Esophagus squamous epithelium (tissue), 5 donors: ENCODE measurements around the gene HBP1. TPM values are rescaled to one million over a fixed set of nuclear protein-coding genes. Genes with fewer than 3 reads are reported as not detected.

Experiments used
- DNase-seq: peaks from one replicate; lab custom pipeline; 2025; lab: John Stamatoyannopoulos, UW
- H3K27ac ChIP-seq, 4 donors: fragments of 200-600 bp; sonication (generic); one replicate each; pipeline ENCODE4 v1.5.1; 2016 to 2019; ENCODE audit warnings: mild to moderate bottlenecking in 1 of 4
- H3K27me3 ChIP-seq, 4 donors: fragments of 200-600 bp; sonication (generic); 1 replicate in 3 of 4; 2 replicates in 1 of 4; pipeline versions ENCODE4 v1.5.1 to v1.6.0; 2017 to 2021; ENCODE audit warnings: antibody characterized with exemption in 1 of 4
- H3K36me3 ChIP-seq, 3 donors: fragments of 200-600 bp; sonication (generic); one replicate each; pipeline ENCODE4 v1.5.1; 2016 to 2019
- H3K4me1 ChIP-seq, 3 donors: fragments of 200-600 bp; sonication (generic); one replicate each; pipeline ENCODE4 v1.5.1; 2017 to 2019
- H3K4me3 ChIP-seq, 4 donors: fragments of 200-600 bp; sonication (generic); 1 replicate in 3 of 4; 2 replicates in 1 of 4; pipeline ENCODE4 v1.5.1; 2016 to 2019; ENCODE audit warnings: mild to moderate bottlenecking in 2 of 4, moderate library complexity in 1 of 4
- H3K9me3 ChIP-seq, 3 donors: fragments of 200-600 bp; sonication (generic); one replicate each; pipeline ENCODE4 v1.5.1; 2016 to 2019
- POLR2A ChIP-seq, 4 donors: fragments of 450-650 bp; IDR thresholded peaks; one replicate each; pipeline ENCODE4 v1.6.1; 2017; ENCODE audit warnings: antibody characterized with exemption in 4 of 4, mild to moderate bottlenecking in 4 of 4, moderate library complexity in 3 of 4
- WGBS, 2 donors: methylation state at CpG; one replicate each; pipeline ENCODE4 v1.1.5; 2018; 5-methylcytosine and 5-hydroxymethylcytosine counted together
- intact Hi-C: fragments of 100-400 bp; cut with DNase I; formaldehyde crosslinking; loops from one replicate; pipeline ENCODE4 v1.15.0; 2022
- total RNA-seq, 4 donors: library from RNA; depleted of rRNA; stranded (reverse); fragments of >200 nt; gene quantifications; one replicate each; pipeline ENCODE4 v1.1.0, GENCODE V29; 2016
- TF ChIP-seq, protein P1 (sequence below), 6 experiments: fragments of 450-650 bp in 4 of 6; fragments of 200-600 bp in 2 of 6; sonication (generic) in 2 of 6; IDR thresholded peaks; one replicate each; pipeline ENCODE4 v1.5.1; 2016 to 2019; ENCODE audit warnings: antibody characterized with exemption in 6 of 6, mild to moderate bottlenecking in 4 of 6, moderate library complexity in 4 of 6
- donor health status: DM: yes; HTN: yes; CAD: no.

Gene HBP1
- total RNA-seq, 4 donors from 2014 or later: 51.5 to 108 (median 69.7) TPM

DNA sequence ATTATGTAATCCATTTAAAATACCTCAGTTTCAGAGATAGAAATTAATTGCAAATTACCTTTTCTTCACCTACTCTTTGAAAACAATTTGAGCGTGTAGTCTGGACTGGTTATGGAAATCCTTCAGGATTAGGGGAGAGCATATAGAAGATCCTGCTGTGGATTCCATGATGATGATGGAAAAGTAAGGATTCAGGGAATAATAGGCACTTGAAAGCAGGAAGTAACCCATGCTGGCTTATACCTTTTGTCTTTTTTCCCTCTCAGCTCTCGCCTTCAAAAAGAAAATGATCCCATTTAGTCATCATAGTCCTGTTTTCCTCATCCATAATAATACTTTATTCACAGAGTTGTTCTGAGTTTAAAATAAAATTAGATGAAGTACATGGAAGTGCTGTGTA, 4.4 kb downstream of the HBP1 start:
- peaks cover 5 to 74% (median 43%) of the 10 kb centered on the region in 3 donors for H3K4me1 ChIP-seq
- H3K36me3 ChIP-seq: peaks cover 0 to 6% (median 0%) of the 10 kb centered on the region in 3 donors
- no peak overlapping the region for H3K4me3 ChIP-seq
- intact Hi-C loops: no loop called here
- TF ChIP-seq, protein P1, sequence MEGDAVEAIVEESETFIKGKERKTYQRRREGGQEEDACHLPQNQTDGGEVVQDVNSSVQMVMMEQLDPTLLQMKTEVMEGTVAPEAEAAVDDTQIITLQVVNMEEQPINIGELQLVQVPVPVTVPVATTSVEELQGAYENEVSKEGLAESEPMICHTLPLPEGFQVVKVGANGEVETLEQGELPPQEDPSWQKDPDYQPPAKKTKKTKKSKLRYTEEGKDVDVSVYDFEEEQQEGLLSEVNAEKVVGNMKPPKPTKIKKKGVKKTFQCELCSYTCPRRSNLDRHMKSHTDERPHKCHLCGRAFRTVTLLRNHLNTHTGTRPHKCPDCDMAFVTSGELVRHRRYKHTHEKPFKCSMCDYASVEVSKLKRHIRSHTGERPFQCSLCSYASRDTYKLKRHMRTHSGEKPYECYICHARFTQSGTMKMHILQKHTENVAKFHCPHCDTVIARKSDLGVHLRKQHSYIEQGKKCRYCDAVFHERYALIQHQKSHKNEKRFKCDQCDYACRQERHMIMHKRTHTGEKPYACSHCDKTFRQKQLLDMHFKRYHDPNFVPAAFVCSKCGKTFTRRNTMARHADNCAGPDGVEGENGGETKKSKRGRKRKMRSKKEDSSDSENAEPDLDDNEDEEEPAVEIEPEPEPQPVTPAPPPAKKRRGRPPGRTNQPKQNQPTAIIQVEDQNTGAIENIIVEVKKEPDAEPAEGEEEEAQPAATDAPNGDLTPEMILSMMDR (IDR thresholded peaks at IDR 0.05): no peak
- no peak for TF ChIP-seq POLR2A (IDR thresholded peaks at IDR 0.05)
- no peak for DNase-seq
- WGBS, 2 donors: 28 to 44% methylated on average over 2 of the region's 2 CpGs
- H3K27me3 ChIP-seq: no peaks in the 10 kb centered on the region
- no peaks in the 10 kb centered on the region for H3K9me3 ChIP-seq
- no peak overlapping the region for H3K27ac ChIP-seq

DNA sequence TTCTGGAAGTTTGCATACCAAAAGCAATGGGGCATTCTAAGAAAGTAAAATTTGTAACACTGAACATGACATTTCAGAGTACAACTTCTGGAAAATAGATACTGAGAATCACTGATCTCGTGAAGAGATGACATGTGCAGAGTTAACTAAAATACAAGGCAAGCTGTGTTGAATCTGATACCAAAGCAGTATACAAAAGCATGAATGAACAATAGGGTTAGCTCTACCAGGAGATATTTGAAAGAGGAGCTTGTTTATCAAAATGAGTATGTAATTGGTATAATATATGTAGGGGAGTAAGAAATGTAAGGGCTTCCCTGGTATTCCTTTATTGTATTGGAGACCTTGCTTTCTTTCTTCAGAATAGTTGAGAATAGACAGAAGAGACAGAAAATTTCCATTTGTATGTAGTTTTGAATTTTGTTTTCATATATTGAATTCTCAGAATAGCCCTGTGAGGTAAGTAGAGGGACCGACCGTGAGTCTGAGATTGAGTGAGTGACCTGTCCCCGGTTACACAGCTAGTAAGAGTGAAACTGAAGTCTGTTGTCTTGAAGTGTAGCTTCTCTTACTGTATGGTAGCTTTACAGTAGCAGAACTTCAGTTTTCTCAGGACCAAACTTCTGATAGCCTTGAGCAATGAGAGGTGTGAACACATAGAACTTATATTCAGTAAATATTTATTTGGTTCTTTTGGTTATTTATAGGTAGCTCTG, 5.0 kb downstream of the HBP1 start:
- H3K9me3 ChIP-seq: no peaks in the 10 kb centered on the region
- intact Hi-C loops: no loop called here
- H3K4me1 ChIP-seq: peaks cover 5 to 80% (median 43%) of the 10 kb centered on the region in 3 donors
- DNase-seq: no peak
- no peaks in the 10 kb centered on the region for H3K27me3 ChIP-seq
- H3K27ac ChIP-seq: no peak overlapping the region
- 53% methylated on average over 4 of the region's 4 CpGs for WGBS, 2 donors
- peaks cover 0 to 6% (median 0%) of the 10 kb centered on the region in 3 donors for H3K36me3 ChIP-seq
- no peak overlapping the region for H3K4me3 ChIP-seq
- no peak for TF ChIP-seq POLR2A (IDR thresholded peaks at IDR 0.05)
- TF ChIP-seq, protein P1 (IDR thresholded peaks at IDR 0.05): no peak

- peaks cover 0 to 53% (median 6%) of the 10 kb centered on the region in 3 donors for H3K36me3 ChIP-seq
- no peak for DNase-seq
- 75 to 78% methylated on average over 13 to 14 of the region's 14 CpGs for WGBS, 2 donors
- no peak overlapping the region for H3K4me3 ChIP-seq
- H3K4me1 ChIP-seq: peaks cover 0 to 59% (median 28%) of the 10 kb centered on the region in 3 donors
- TF ChIP-seq, protein P1 (IDR thresholded peaks at IDR 0.05): no peak
- no peak for TF ChIP-seq POLR2A (IDR thresholded peaks at IDR 0.05)
- H3K27me3 ChIP-seq: no peaks in the 10 kb centered on the region
- no peaks in the 10 kb centered on the region for H3K9me3 ChIP-seq
- intact Hi-C loops: no loop called here
- H3K27ac ChIP-seq: no peak overlapping the region
Observed at GRCh38 chr7:107179326-107180164, 10.7 kb downstream of the HBP1 start.

DNA sequence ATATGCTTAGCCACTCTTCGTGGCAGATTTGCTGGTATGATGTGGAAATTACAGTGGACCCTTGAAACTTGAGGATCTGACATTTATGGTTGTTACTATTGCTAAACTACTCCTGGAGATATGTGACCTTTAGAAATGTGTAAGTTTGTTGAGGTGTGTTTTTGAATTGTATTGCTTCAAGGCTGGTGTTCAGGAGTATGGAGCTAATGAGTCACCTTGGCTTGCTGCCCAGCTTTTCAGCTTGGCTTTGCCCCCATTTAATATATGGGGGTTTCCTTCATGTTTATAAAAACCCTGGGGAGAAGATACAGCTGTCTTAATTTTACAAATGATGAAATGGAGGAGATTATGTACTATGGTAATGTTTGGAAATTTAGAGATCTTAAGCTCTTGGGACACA, 11.6 kb downstream of the HBP1 start:
- Histone ChIP-seq H3K27ac (peak overlapping the region in 1 of 4 donors; percentile 6), H3K36me3 (peaks cover 0 to 62% (median 6%) of the 10 kb centered on the region in 3 donors), H3K4me1 (peaks cover 0 to 57% (median 21%) of the 10 kb centered on the region in 3 donors)

More for the DNA sequence above, 11.6 kb downstream of the HBP1 start:
- WGBS, 2 donors: 20 to 50% methylated on average over 1 of the region's 1 CpG
- H3K27me3 ChIP-seq: no peaks in the 10 kb centered on the region
- H3K4me3 ChIP-seq: no peak overlapping the region
- TF ChIP-seq, protein P1 (IDR thresholded peaks at IDR 0.05): no peak
- no peak for TF ChIP-seq POLR2A (IDR thresholded peaks at IDR 0.05)
- no peaks in the 10 kb centered on the region for H3K9me3 ChIP-seq
- no peak for DNase-seq
- intact Hi-C loops: no loop called here
